GM18867 (cell line): ENCODE results near the gene R3HDM4.

Source experiments
- ATAC-seq: cut with Tn5 transposase; IDR thresholded peaks from one replicate; pipeline ENCODE4 v1.9.1; 2021; ENCODE audit warnings: mild to moderate bottlenecking, moderate library complexity; ENCODE audit not compliant: unreplicated experiment

Gene R3HDM4

DNA sequence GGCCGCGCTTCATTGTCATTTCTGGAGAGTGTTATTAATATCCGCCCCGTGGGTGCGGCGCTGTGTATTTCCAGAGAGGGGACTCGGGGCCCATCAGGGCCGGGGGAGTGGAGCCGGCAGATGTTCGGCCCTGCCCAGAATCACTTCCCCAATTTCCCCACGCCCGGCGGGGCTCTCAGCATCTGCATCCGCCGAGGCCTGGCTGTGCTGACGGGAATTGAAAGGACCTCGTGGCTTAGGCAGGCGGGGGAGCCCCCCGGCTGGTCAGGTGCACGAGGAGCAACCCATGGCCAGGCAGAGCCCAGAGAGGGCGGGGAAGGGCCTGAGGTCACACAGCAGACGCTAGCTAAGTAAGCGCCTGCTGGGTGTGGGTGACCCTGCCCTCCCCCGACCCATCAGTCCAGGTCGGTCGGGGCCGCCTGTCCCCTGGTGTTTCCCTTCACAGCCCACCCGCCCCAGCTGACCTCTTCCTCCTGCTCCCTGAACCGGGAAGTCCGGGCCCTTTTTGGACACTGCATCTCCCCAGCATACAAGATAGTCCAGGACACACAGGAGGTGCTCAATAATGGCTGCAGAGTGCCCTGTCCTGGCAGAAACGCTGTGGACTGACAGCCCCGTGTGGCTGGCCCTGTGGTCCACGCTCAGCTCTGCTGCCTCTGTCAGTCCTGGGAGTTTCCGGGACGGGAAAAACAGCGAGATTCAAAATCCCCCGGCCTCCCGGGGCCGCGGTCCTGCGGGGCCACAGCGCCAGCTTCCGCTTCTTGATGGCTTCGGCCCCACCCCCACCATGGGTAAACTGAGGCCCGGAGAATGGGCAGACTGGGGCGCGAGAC, 34.9 kb upstream of the R3HDM4 start:
- ATAC-seq, result peak; percentile 64

DNA sequence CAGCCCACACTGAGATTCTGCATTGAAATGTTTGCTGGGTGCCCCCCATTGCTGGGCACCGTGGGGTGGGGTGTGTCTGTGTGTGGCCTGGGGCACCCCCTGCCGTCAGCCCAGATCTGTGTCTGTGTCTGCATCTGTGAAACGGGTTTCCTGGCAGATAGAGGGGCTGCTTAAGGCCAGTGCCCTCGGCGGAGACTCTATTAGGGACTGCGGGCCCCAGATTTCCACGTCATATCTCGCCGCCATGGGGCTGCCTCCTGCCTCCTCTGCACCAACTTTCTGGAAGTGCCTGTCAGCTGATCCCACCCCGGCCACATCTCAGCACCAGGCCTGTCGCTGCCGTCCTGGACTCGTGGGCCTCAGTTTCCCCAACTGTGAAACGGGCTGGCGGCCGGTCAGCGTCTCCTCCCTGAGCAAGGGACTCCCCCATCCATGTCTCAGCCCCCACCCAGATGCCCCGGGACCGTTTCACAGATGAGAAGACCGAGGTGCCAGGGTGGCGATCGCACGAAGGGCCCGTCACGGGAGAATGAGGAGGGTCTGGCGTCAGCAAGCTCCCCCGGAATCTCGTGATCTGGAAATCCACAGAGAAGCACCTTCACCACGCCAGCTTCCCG, 34.2 kb upstream of the R3HDM4 start:
- ATAC-seq, result peak; percentile 18

- no peak for ATAC-seq
Observed at GRCh38 chr19:945401-946252, 32.6 kb upstream of the R3HDM4 start.

DNA sequence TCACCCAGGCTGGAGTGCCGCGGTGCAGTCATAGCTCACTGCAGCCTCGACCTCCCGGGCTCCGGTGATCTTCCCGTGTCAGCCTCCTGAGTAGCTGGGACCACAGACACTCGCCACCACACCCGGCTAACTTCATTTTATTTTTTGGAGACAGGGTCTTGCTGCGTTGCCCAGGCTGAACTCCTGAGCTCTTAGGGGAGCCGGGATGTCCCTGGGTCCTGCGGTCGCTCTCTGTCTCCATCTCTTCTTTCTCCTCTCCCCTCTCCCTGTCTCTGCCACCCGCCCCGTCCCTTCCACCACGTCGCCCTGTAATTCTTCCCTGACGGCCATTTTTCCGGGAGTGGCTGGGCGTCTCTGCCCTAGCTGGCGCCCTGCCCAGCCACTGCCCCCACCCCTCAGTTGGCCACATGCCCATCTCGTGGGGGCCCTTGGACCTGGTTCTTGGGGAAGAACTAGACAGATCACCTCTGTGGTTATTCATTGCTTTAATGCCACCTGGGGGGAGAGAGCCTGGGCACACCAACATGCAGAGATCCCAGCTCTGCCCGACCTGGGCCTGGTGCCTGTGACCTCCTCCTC, 31.7 kb upstream of the R3HDM4 start:
- ATAC-seq, result no peak

DNA sequence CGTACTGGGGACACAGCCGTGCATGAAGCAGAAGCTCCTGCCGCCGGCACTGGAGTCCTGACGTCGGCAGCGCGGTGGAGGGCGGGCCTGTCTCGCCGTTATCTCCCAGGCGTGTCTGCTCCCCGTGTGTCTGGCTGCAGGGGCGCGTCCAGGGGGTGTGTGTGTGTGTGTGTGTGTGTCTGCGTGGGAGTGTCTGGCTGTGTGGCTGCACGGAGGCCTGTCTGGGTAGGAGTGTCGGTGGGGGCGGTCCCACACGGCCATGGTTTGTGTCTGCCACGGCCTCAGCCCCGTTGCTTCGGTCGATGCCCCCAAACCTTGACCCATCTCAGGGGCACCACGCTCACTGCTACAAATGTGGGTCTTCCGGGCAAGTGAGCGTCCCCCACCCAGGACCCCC, 31.1 kb upstream of the R3HDM4 start:
- ATAC-seq, result no peak

DNA sequence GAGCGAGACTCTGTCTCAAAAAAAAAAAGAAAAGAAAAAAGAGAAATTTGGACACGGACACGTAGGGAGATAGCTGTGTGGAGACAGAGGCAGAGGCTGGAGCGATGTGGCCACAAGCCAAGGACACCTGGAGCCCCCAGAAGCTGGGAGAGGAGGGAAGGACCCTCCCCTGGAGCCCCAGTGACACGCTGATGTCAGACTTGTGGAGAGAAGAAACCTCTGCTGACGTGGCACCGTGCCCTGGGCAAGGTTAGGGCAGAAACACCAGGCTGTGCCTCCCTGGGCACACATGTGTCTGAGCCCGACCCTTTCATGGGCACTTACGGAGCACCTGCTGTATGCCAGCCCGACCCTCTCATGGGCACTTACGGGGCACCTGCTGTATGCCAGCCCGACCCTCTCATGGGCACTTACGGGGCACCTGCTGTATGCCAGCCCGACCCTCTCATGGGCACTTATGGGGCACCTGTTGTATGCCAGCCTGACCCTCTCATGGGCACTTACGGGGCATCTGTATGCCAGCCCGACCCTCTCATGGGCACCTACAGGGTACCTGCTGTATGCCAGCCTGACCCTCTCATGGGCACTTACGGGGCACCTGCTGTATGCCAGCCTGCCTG, 30.6 kb upstream of the R3HDM4 start:
- ATAC-seq, result no peak

DNA sequence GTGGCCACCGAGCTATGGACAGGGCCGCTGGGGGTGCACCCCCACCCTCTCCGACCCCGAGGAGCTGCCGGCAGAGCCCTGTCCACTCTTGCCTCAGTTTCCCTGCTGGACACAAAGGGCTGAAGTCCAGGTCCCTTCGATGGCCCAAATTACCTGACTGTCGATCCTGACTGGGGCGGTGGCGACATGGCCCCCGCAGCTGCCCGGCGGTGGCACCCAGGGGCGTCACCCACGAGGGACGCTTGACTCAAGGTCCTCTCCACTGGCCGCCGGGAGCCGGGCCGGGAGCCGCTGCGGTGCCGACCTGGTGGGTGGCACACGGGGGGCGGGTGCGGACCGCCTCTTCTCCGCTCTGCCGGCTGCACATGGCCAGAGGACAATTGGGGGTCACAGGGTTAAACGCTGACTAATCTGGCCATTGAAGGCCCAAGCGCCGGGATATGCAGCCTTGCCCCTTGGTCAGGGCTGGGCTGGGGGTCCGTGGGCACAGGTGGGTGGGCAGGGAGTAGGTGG, 29.2 kb upstream of the R3HDM4 start:
- ATAC-seq, result no peak

GRCh38 chr19:941292-942132, 28.5 kb upstream of the R3HDM4 start:
- no peak for ATAC-seq

- ATAC-seq, result peak; percentile 40
Observed at GRCh38 chr19:940591-941291, 27.7 kb upstream of the R3HDM4 start.

DNA sequence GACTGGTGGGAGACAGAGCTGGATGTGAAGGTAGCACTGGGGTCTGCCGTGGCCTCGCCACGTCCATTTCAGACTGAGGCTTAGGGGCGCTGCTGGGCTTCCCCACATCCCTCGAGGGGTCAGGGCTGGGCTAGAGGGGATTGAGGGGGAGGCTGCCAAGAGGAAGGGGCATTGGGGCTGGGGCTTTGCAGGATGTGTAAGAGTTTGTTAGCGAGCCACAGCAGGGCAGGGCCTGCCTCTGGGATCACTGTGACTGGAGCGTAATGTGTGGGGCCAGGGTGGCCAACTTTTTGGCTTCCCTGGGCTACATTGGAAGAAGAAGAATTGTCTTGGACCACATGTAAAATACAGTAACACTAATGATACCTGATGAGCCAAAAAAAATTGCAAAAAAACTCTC, 26.9 kb upstream of the R3HDM4 start:
- ATAC-seq, result no peak

- no peak for ATAC-seq
Observed at GRCh38 chr19:939439-939838, 26.4 kb upstream of the R3HDM4 start.

GRCh38 chr19:938233-938923, 25.4 kb upstream of the R3HDM4 start:
- no peak for ATAC-seq

- no peak for ATAC-seq
Observed at GRCh38 chr19:937259-937694, 24.3 kb upstream of the R3HDM4 start.

DNA sequence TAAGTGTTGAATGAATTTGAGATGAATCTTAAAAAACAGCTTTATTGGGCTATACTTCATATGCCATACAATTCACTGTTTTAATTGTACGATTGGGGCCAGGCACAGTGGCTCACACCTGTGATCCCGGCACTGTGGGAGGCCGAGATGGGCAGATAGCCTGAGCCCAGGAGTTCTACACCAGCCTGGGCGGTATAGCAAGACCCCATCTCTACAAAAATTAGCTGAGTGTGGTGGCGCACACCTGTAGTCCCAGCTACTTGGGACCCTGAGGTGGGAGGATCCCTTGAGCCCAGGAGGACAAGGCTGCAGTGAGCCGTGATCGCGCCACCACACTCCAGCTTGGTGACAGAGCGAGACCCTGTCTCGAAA, 23.1 kb upstream of the R3HDM4 start:
- no peak for ATAC-seq

DNA sequence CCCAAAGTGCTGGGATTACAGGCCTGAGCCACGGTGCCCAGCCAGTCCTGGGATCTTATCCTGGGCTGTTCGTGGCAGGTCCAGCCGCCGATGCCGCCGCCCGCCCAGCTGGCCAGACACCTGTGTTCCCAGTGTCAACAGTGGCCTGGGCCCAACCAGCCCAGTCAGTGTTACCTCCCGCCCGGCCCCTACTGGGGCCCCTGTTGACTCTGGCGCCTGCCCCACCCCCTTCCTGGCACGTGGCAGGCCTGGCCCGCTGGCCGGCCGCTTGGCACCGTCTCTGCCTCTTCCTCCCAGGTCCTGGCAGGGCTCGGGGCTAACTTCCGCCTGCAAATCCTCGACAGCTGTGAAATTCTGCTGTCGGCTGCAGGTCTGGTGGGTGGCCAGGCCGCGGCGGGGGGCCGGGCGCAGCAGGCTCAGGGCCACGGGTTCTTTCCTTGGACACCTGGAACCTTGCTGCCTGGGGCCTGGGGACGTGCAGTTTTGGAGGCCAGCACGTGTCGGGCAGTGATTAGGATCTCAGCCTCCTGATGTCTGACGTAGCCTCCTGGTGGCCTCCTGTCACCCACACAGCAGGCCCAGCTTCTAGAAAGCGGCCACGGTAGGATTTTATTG, 22.0 kb upstream of the R3HDM4 start:
- ATAC-seq, result no peak

- ATAC-seq, result no peak
Observed at GRCh38 chr19:934197-934840, 21.3 kb upstream of the R3HDM4 start.

GRCh38 chr19:933553-933882, 20.5 kb upstream of the R3HDM4 start:
- ATAC-seq, result no peak
